WTC11 (cell line): ENCODE data around the gene SRSF10.

Source experiments
- CREB1 ChIP-seq: sonication (generic); formaldehyde crosslinking; IDR thresholded peaks from 2 replicates; pipeline ENCODE4 v1.8.0; 2023; ENCODE audit warnings: mild to moderate bottlenecking, missing genetic modification reagents
- FOXJ3 ChIP-seq: sonication (generic); formaldehyde crosslinking; IDR thresholded peaks from 2 replicates; pipeline ENCODE4 v1.9.0; 2021; ENCODE audit warnings: missing genetic modification reagents, mild to moderate bottlenecking, borderline replicate concordance
- FOXP1 ChIP-seq: sonication (generic); formaldehyde crosslinking; IDR thresholded peaks from 2 replicates; pipeline ENCODE4 v1.8.0; 2022; ENCODE audit warnings: missing genetic modification reagents, mild to moderate bottlenecking, moderate library complexity, borderline replicate concordance
- NR1H2 ChIP-seq: sonication (generic); formaldehyde crosslinking; IDR thresholded peaks from 2 replicates; pipeline ENCODE4 v1.9.0; 2021; ENCODE audit warnings: mild to moderate bottlenecking, moderate library complexity, missing genetic modification reagents
- NR3C1 ChIP-seq: sonication (generic); formaldehyde crosslinking; conservative IDR thresholded peaks from 2 replicates; pipeline ENCODE4 v1.8.1; 2023; ENCODE audit warnings: low read depth, mild to moderate bottlenecking, missing genetic modification reagents
- RELA ChIP-seq: sonication (generic); formaldehyde crosslinking; IDR thresholded peaks from 2 replicates; pipeline ENCODE4 v1.8.1; 2022; ENCODE audit warnings: missing genetic modification reagents, mild to moderate bottlenecking, borderline replicate concordance
- TF ChIP-seq, protein P1 (sequence below): fragments of 200-600 bp; IDR thresholded peaks from 2 replicates; pipeline ENCODE4 v1.8.0; 2022; ENCODE audit warnings: antibody characterized with exemption
- TF ChIP-seq, protein P2 (sequence below): sonication (generic); formaldehyde crosslinking; IDR thresholded peaks from 2 replicates; pipeline ENCODE4 v1.8.0; 2022; ENCODE audit warnings: mild to moderate bottlenecking, missing genetic modification reagents
- TF ChIP-seq, protein P3 (sequence below): sonication (generic); formaldehyde crosslinking; IDR thresholded peaks from 2 replicates; pipeline ENCODE4 v1.8.1; 2022; ENCODE audit warnings: low read depth, mild to moderate bottlenecking, moderate library complexity, missing genetic modification reagents, borderline replicate concordance
- TF ChIP-seq, protein P4 (sequence below): fragments of 250-450 bp; sonication (Bioruptor Pico); IDR thresholded peaks from 2 replicates; pipeline ENCODE4 v1.8.0; 2021; ENCODE audit warnings: mild to moderate bottlenecking
- TF ChIP-seq, protein P5 (sequence below): sonication (generic); formaldehyde crosslinking; IDR thresholded peaks from 2 replicates; pipeline ENCODE4 v1.8.1; 2022; ENCODE audit warnings: missing genetic modification reagents, borderline replicate concordance
- TF ChIP-seq, protein P6 (sequence below): fragments of 250-450 bp; sonication (Bioruptor Pico); IDR thresholded peaks from 2 replicates; pipeline ENCODE4 v1.9.0; 2021; ENCODE audit warnings: mild to moderate bottlenecking, borderline replicate concordance
- TF ChIP-seq, protein P7 (sequence below): sonication (generic); formaldehyde crosslinking; IDR thresholded peaks from 2 replicates; pipeline ENCODE4 v1.8.0; 2022; ENCODE audit warnings: mild to moderate bottlenecking, missing genetic modification reagents
- TF ChIP-seq, protein P8 (sequence below): sonication (generic); formaldehyde crosslinking; IDR thresholded peaks from 2 replicates; pipeline ENCODE4 v1.8.1; 2023; ENCODE audit warnings: mild to moderate bottlenecking, missing genetic modification reagents, moderate library complexity

DNA sequence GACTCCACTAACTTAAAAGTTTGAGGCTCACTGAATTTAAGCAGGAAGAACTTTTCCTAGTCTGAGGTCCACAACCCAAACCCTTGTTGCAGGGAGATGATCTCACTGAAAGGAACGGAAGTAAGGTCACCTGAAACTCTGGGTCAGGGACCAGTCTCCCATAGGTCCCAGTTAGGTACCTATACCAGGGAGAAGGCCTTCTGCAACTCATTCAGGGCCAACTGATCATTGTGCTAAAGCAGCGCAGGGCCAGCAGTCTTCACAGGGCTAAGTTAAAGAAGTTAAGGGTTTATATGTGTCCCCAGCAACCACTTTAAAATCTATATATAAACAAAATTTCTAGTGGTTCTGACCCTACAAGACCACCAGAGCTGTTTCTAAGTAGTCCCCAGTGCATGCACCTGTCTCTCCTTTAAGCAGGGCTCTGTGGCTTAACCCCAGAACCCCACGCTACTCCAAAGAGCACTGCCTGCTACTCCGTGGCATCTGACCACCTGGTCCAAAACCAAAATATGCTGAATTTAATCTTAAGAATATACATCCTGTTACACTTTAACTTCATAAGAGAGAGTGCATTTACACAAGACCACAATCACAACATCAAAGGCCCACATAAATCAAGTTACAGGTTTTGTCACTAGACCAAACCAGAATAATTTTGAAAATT lies 2.8 kb downstream of the SRSF10 start:
- TF ChIP-seq, protein P1, sequence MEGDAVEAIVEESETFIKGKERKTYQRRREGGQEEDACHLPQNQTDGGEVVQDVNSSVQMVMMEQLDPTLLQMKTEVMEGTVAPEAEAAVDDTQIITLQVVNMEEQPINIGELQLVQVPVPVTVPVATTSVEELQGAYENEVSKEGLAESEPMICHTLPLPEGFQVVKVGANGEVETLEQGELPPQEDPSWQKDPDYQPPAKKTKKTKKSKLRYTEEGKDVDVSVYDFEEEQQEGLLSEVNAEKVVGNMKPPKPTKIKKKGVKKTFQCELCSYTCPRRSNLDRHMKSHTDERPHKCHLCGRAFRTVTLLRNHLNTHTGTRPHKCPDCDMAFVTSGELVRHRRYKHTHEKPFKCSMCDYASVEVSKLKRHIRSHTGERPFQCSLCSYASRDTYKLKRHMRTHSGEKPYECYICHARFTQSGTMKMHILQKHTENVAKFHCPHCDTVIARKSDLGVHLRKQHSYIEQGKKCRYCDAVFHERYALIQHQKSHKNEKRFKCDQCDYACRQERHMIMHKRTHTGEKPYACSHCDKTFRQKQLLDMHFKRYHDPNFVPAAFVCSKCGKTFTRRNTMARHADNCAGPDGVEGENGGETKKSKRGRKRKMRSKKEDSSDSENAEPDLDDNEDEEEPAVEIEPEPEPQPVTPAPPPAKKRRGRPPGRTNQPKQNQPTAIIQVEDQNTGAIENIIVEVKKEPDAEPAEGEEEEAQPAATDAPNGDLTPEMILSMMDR = no peak
- TF ChIP-seq, protein P2, sequence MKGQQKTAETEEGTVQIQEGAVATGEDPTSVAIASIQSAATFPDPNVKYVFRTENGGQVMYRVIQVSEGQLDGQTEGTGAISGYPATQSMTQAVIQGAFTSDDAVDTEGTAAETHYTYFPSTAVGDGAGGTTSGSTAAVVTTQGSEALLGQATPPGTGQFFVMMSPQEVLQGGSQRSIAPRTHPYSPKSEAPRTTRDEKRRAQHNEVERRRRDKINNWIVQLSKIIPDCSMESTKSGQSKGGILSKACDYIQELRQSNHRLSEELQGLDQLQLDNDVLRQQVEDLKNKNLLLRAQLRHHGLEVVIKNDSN (CRISPR knock-in tag) = no peak
- TF ChIP-seq RELA (no peak), FOXP1 (CRISPR knock-in tag) (no peak), NR3C1 (CRISPR knock-in tag) (no peak), FOXJ3 (CRISPR knock-in tag) (no peak), NR1H2 (CRISPR knock-in tag) (no peak), CREB1 (CRISPR knock-in tag) (no peak)
- TF ChIP-seq, protein P3, sequence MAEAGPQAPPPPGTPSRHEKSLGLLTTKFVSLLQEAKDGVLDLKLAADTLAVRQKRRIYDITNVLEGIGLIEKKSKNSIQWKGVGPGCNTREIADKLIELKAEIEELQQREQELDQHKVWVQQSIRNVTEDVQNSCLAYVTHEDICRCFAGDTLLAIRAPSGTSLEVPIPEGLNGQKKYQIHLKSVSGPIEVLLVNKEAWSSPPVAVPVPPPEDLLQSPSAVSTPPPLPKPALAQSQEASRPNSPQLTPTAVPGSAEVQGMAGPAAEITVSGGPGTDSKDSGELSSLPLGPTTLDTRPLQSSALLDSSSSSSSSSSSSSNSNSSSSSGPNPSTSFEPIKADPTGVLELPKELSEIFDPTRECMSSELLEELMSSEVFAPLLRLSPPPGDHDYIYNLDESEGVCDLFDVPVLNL (CRISPR knock-in tag) = no peak
- TF ChIP-seq, protein P4, sequence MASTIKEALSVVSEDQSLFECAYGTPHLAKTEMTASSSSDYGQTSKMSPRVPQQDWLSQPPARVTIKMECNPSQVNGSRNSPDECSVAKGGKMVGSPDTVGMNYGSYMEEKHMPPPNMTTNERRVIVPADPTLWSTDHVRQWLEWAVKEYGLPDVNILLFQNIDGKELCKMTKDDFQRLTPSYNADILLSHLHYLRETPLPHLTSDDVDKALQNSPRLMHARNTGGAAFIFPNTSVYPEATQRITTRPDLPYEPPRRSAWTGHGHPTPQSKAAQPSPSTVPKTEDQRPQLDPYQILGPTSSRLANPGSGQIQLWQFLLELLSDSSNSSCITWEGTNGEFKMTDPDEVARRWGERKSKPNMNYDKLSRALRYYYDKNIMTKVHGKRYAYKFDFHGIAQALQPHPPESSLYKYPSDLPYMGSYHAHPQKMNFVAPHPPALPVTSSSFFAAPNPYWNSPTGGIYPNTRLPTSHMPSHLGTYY = no peak
- TF ChIP-seq, protein P5, sequence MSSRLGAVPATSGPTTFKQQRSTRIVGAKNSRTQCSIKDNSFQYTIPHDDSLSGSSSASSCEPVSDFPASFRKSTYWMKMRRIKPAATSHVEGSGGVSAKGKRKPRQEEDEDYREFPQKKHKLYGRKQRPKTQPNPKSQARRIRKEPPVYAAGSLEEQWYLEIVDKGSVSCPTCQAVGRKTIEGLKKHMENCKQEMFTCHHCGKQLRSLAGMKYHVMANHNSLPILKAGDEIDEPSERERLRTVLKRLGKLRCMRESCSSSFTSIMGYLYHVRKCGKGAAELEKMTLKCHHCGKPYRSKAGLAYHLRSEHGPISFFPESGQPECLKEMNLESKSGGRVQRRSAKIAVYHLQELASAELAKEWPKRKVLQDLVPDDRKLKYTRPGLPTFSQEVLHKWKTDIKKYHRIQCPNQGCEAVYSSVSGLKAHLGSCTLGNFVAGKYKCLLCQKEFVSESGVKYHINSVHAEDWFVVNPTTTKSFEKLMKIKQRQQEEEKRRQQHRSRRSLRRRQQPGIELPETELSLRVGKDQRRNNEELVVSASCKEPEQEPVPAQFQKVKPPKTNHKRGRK = no peak
- TF ChIP-seq, protein P6, sequence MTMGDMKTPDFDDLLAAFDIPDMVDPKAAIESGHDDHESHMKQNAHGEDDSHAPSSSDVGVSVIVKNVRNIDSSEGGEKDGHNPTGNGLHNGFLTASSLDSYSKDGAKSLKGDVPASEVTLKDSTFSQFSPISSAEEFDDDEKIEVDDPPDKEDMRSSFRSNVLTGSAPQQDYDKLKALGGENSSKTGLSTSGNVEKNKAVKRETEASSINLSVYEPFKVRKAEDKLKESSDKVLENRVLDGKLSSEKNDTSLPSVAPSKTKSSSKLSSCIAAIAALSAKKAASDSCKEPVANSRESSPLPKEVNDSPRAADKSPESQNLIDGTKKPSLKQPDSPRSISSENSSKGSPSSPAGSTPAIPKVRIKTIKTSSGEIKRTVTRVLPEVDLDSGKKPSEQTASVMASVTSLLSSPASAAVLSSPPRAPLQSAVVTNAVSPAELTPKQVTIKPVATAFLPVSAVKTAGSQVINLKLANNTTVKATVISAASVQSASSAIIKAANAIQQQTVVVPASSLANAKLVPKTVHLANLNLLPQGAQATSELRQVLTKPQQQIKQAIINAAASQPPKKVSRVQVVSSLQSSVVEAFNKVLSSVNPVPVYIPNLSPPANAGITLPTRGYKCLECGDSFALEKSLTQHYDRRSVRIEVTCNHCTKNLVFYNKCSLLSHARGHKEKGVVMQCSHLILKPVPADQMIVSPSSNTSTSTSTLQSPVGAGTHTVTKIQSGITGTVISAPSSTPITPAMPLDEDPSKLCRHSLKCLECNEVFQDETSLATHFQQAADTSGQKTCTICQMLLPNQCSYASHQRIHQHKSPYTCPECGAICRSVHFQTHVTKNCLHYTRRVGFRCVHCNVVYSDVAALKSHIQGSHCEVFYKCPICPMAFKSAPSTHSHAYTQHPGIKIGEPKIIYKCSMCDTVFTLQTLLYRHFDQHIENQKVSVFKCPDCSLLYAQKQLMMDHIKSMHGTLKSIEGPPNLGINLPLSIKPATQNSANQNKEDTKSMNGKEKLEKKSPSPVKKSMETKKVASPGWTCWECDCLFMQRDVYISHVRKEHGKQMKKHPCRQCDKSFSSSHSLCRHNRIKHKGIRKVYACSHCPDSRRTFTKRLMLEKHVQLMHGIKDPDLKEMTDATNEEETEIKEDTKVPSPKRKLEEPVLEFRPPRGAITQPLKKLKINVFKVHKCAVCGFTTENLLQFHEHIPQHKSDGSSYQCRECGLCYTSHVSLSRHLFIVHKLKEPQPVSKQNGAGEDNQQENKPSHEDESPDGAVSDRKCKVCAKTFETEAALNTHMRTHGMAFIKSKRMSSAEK (CRISPR knock-in tag) = no peak
- TF ChIP-seq, protein P7, sequence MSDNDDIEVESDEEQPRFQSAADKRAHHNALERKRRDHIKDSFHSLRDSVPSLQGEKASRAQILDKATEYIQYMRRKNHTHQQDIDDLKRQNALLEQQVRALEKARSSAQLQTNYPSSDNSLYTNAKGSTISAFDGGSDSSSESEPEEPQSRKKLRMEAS = no peak
- TF ChIP-seq, protein P8, sequence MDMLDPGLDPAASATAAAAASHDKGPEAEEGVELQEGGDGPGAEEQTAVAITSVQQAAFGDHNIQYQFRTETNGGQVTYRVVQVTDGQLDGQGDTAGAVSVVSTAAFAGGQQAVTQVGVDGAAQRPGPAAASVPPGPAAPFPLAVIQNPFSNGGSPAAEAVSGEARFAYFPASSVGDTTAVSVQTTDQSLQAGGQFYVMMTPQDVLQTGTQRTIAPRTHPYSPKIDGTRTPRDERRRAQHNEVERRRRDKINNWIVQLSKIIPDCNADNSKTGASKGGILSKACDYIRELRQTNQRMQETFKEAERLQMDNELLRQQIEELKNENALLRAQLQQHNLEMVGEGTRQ (CRISPR knock-in tag) = no peak
